Fibroblast of lung (primary cell): Measurements from ENCODE around the gene ZBTB16. TPM values are rescaled to one million over a fixed set of nuclear protein-coding genes. Genes with fewer than 3 reads are reported as not detected.

Experiments used
- DNase-seq, 2 donors: peaks; one replicate each; pipeline versions ENCODE4 v3.0.0 to v3.0.0-alpha.2; 2010; ENCODE audit warnings: low read depth in 2 of 2
- H2AFZ ChIP-seq: 2 replicates; pipeline ENCODE4 v1.5.1; 2012; ENCODE audit warnings: low read length, control low read depth, inconsistent platforms
- H3K27ac ChIP-seq: 2 replicates; pipeline ENCODE4 v1.5.1; 2011; ENCODE audit warnings: low read length, control low read depth; ENCODE audit not compliant: insufficient read depth
- H3K27me3 ChIP-seq: 2 replicates; pipeline ENCODE4 v1.5.1; 2011; ENCODE audit warnings: mild to moderate bottlenecking, low read length; ENCODE audit not compliant: control insufficient read depth, insufficient read depth
- H3K36me3 ChIP-seq: 2 replicates; pipeline ENCODE4 v1.5.1; 2011; ENCODE audit warnings: low read length; ENCODE audit not compliant: control insufficient read depth, insufficient read depth
- H3K4me1 ChIP-seq: 2 replicates; pipeline ENCODE4 v1.5.1; 2011; ENCODE audit warnings: low read length; ENCODE audit not compliant: control insufficient read depth, insufficient read depth; ENCODE audit errors: extremely low read depth
- H3K4me2 ChIP-seq: 2 replicates; pipeline ENCODE4 v1.5.1; 2011; ENCODE audit warnings: low read length, control low read depth; ENCODE audit not compliant: insufficient read depth; ENCODE audit errors: extremely low read depth
- H3K4me3 ChIP-seq, 4 experiments: fragments of 200-600 bp in 1 of 4; sonication (generic) in 1 of 4; replicated peaks in 1 of 4; 2 replicates each; pipeline ENCODE4 v1.5.1; 2011 to 2016; ENCODE audit warnings: low read length in 4 of 4, low read depth in 3 of 4, mild to moderate bottlenecking in 3 of 4, control low read depth in 2 of 4, inconsistent platforms in 1 of 4, mixed read lengths in 1 of 4; ENCODE audit not compliant: insufficient read depth in 1 of 4; ENCODE audit errors: control extremely low read depth in 1 of 4
- H3K79me2 ChIP-seq: 2 replicates; pipeline ENCODE4 v1.5.1; 2012; ENCODE audit warnings: mild to moderate bottlenecking, low read length, inconsistent platforms; ENCODE audit not compliant: control insufficient read depth, insufficient read depth
- H3K9ac ChIP-seq: 2 replicates; pipeline ENCODE4 v1.5.1; 2011; ENCODE audit warnings: mild to moderate bottlenecking, low read length, control low read depth; ENCODE audit not compliant: insufficient read depth
- H3K9me3 ChIP-seq: 2 replicates; pipeline ENCODE4 v1.5.1; 2012; ENCODE audit warnings: low read depth, low read length; ENCODE audit not compliant: control insufficient read depth, insufficient read depth
- H4K20me1 ChIP-seq: 2 replicates; pipeline ENCODE4 v1.5.1; 2011; ENCODE audit warnings: low read length; ENCODE audit not compliant: control insufficient read depth, insufficient read depth; ENCODE audit errors: extremely low read depth
- CTCF ChIP-seq, 2 donors: IDR thresholded peaks in 1 of 2; conservative IDR thresholded peaks in 1 of 2; 1 replicate in 1 of 2; 2 replicates in 1 of 2; pipeline ENCODE4 v1.5.1; 2011 to 2012; ENCODE audit warnings: low read length in 2 of 2, control low read depth in 1 of 2, inconsistent platforms in 1 of 2, low read depth in 1 of 2, mild to moderate bottlenecking in 1 of 2
- EZH2 ChIP-seq: IDR thresholded peaks from 2 replicates; pipeline ENCODE4 v1.5.1; 2012; ENCODE audit warnings: low read length, control low read depth, mild to moderate bottlenecking; ENCODE audit errors: missing control alignments
- polyA plus RNA-seq, 2 donors: library from polyadenylated mRNA; depleted of rRNA in 1 of 2; stranded (reverse) in 1 of 2; unstranded in 1 of 2; fragments of >200 nt; gene quantifications; 2 replicates each; pipeline ENCODE4 v1.2.1, GENCODE V29; 2011 to 2012; ENCODE audit warnings: missing spikeins in 1 of 2
- total RNA-seq: library from RNA; depleted of rRNA; stranded (reverse); fragments of >200 nt; gene quantifications from 2 replicates; pipeline ENCODE4 v1.2.1, GENCODE V29; 2014

Gene ZBTB16
- total and polyA plus RNA-seq, 2 donors (not counting 1 experiment from before 2014, with no cell fraction given), result not detected

GRCh38 chr11:114134870-114135269, 75.4 kb downstream of the ZBTB16 start:
- Histone ChIP-seq H3K4me1 (no peaks in the 10 kb centered on the region), H3K4me3 (no peak overlapping the region), H3K79me2 (no peaks in the 10 kb centered on the region), H2AFZ (no peak overlapping the region), H3K27ac (no peak overlapping the region), H4K20me1 (no peaks in the 10 kb centered on the region), H3K9me3 (no peaks in the 10 kb centered on the region), H3K27me3 (no peaks in the 10 kb centered on the region), H3K4me2 (no peak overlapping the region), H3K9ac (no peak overlapping the region), H3K36me3 (no peaks in the 10 kb centered on the region)
- TF ChIP-seq CTCF (conservative IDR thresholded peaks at IDR 0.05 in 1 of 2, IDR thresholded peaks at IDR 0.05 in 1 of 2; ENCODE audit: low read depth in 1 of 2, low read length in 2 of 2) (no peak), EZH2 (no peak)
- DNase-seq, result peak; percentile 27 to 91

- Histone ChIP-seq H3K27ac (no peak overlapping the region), H3K36me3 (no peaks in the 10 kb centered on the region), H2AFZ (no peak overlapping the region), H4K20me1 (no peaks in the 10 kb centered on the region), H3K4me2 (no peak overlapping the region), H3K9ac (no peak overlapping the region), H3K4me3 (no peak overlapping the region), H3K9me3 (no peaks in the 10 kb centered on the region), H3K4me1 (no peaks in the 10 kb centered on the region), H3K27me3 (no peaks in the 10 kb centered on the region), H3K79me2 (no peaks in the 10 kb centered on the region)
- TF ChIP-seq EZH2 (no peak), CTCF (conservative IDR thresholded peaks at IDR 0.05 in 1 of 2, IDR thresholded peaks at IDR 0.05 in 1 of 2; ENCODE audit: low read depth in 1 of 2, low read length in 2 of 2) (no peak)
- DNase-seq, result peak; percentile 29 to 41
Observed at GRCh38 chr11:114135737-114136151, 76.2 kb downstream of the ZBTB16 start.

- H3K36me3 ChIP-seq, result no peaks in the 10 kb centered on the region
- no peak overlapping the region for H2AFZ ChIP-seq
- H3K4me3 ChIP-seq, result no peak overlapping the region
- H3K79me2 ChIP-seq, result no peaks in the 10 kb centered on the region
- H3K9me3 ChIP-seq, result no peaks in the 10 kb centered on the region
- H3K4me1 ChIP-seq, result no peaks in the 10 kb centered on the region
- H3K4me2 ChIP-seq, result no peak overlapping the region
- no peaks in the 10 kb centered on the region for H4K20me1 ChIP-seq
- no peak for DNase-seq
- H3K9ac ChIP-seq, result no peak overlapping the region
- TF ChIP-seq EZH2 (no peak), CTCF (conservative IDR thresholded peaks at IDR 0.05 in 1 of 2, IDR thresholded peaks at IDR 0.05 in 1 of 2; ENCODE audit: low read depth in 1 of 2, low read length in 2 of 2) (no peak)
- H3K27me3 ChIP-seq, result no peaks in the 10 kb centered on the region
- H3K27ac ChIP-seq, result no peak overlapping the region
Observed at GRCh38 chr11:114136686-114137640, 77.5 kb downstream of the ZBTB16 start.
